ENCODE measurements around the gene PUM2. TPM values are rescaled to one million over a fixed set of nuclear protein-coding genes. Genes with fewer than 3 reads are reported as not detected.

The PUM2 gene
- total RNA-seq, 1 donor from 2014 or later, result 136 TPM

DNA sequence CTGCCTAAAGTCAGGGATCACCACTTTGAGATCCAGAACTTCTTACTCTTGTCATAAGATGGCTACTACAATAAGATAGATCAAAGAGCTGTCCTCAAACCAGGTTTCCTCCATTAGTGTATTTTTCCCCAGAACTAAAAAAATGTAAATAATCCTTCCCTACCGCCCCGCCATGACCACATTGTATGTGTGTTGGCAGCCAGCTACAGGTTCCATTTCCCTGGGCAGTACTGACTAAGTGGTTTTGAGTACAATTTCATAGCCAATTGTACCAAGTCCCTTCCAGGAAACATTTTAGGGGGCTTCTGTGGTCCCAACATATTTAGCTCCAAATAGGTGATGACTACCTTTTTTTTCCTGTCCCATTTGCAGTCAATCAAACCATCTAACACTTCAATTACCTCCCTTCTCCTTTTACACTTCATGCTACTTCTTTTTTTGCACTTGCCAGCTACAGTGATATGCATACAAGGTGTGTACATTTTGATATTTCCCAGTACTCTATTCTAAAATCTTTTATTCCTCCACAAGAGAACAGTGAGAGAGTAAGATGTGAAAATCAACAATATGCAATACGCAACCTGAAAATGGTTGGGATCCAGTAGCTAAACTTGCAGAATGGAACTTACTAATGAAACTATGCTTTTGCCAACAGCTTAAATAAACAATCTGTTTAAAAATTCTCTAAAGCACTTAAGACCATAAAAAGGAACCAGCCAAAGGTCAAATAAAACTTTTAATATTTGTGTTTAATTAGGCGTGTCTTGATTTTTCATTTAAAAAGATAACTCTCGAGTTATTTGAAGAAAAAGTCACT is 3.9 kb downstream of the PUM2 start:
- intact Hi-C loops (cut with micrococcal nuclease), result loop anchor here (1.0 kb wide), 1 partner anchor 13 kb away; no protein-coding TSS in a partner anchor

DNA sequence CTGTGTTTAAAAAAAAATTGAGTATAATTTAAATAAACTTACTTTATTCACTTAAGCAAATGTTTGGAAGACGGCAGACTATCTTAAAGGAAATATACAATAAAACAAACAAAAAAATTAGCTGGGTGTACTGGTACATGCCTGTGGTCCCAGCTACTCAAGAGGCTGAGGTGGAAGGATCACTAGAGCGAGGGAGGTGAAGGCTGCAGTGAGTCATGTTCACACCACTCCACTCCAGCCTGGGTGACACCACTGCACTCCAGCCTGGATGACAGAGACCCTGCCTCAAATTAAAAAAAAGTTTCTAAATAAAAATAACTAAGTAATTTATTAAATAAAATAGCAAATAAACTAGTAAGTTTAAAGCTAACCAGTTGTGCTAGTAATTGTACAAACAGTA is 7.5 kb downstream of the PUM2 start:
- intact Hi-C loops (cut with micrococcal nuclease), result no loop called here

DNA sequence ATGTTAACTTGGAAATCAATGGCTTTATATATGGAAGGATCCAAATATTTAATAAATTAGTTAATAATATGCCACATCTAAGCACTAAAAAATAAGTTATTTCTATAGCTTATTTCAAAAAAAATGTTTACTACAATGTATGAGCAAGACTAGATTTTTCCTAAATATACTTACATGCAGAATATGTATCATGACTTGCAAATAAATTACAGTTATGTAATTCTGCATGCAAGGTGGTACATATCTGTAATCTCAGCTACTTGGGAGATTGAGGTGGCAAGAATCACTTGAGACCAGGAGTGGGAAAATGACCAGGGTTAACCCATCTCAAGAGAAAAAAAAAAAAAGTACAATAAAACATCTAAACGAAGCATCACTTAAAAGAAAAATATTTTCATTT is 11.6 kb downstream of the PUM2 start:
- intact Hi-C loops (cut with micrococcal nuclease), result no loop called here

DNA sequence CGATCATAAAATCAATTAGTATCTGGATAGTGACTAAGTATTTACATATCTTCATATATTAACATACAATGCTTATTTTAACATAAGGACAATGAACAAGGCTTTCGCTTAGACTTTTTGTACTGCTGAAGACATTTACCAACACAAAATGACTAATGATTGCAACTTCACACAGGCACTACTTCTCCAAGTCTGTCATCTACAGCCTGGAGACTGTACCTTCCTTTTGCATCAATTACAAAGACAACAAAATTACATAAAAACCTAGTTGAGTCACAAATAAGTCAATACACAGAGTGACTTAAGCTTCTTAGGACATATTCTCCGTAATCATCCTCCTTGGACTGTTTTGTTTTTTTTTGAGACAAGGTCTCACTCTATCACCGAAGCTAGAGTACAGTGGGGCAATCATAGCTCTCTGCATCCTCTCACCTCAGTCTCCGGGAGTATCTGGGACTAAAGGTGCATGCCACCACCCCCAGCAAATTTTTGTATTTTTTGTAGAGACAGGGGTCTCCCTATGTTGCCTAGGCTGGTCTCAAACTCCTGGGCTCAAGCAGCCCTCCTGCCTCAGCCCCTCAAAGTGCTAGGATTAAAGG is 15.9 kb downstream of the PUM2 start:
- intact Hi-C loops (cut with micrococcal nuclease), result no loop called here

DNA sequence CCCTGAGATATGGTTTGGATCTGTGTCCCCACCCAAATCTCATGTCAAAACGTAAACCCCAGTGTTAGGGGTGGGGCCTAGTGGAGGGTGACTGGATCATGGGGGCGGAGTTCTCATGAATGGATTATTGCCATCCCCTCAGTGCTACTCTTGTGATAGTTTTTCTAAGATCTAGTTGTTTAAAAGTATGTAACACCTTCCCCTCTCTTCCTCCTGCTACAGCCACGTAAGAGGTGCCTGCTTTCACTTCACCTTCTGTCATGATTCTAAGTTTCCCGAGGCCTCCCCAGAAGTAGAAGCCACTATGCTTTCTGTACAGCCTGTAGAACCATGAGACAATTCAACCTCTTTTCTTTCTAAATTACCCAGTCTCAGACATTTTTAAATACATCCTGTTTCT is 16.9 kb downstream of the PUM2 start:
- intact Hi-C loops (cut with micrococcal nuclease), result loop anchor here (1.0 kb wide), 1 partner anchor 13 kb away; no protein-coding TSS in a partner anchor

DNA sequence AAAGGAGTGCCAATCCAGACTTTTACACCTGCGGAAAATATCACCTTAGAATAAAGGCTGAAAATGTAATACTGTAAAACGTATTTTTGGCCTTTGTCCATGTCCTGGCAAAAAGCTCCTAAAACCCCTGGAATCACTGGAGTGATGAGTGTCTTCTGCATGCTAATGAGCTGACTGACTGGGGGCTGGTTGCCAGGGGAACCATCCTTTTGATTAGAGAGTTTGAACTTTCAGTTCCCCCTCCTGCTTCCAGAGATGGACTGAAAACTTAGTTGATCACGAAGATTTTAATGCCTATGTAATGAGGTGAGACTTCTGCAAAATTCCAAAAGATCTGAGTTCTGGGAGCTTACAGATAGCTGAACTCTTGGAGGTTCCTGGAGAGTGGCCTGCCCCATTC is 20.5 kb downstream of the PUM2 start:
- intact Hi-C loops (cut with micrococcal nuclease), result no loop called here

DNA sequence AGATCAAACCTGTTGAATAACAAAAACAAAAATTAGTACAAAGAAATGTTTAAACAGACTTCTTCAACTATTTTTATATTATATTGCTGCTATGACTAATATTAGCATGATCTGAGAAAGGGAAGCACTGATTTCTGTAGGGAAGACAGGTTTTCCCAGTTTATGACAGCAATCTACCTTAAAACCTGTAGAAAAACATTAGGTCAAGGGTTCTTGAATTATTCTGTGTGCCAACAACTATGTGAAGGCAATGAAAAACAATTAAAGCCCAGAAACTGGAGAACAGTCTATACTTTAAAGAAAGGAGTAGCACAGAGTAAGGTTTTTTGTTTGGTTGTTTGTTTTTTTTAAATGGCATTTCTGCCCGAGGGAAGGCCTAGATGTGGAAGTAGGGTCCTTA is 23.3 kb downstream of the PUM2 start:
- intact Hi-C loops (cut with micrococcal nuclease), result loop anchor here (5.0 to 10.0 kb wide), 2 partner anchors 85 to 193 kb away; no protein-coding TSS in a partner anchor

DNA sequence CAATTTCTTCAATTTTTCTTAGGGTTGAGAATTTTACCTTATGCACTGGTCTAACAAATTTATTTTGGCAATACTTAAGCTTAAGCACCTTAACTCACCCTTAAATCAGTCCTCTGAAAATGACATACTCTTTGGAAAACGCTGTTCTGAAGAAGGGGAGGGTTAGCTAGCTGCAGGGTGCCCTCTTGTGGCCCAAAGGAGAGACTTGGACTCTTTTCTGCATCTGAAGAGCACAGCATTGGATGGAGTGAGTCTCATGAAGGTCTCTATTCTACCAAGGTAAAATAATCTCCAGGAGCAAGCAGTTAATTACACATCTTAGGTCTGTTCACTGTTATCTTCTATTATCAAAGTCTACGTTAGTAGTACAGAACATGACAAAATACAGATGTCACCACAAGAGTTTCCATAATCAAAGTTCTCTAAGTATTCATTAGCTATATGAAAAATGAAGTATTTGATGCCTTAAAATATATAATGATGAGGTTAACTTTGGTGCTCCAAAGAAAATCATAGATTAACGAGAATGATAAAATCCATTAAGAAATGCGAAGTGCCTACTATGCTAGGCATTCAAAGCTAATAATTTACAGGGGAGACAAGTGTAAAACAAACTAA is 24.4 kb downstream of the PUM2 start:
- intact Hi-C loops (cut with micrococcal nuclease), result loop anchor here (1.0 to 10.0 kb wide), 8 partner anchors 9 to 316 kb away; partner anchors contain the start of gene PUM2

DNA sequence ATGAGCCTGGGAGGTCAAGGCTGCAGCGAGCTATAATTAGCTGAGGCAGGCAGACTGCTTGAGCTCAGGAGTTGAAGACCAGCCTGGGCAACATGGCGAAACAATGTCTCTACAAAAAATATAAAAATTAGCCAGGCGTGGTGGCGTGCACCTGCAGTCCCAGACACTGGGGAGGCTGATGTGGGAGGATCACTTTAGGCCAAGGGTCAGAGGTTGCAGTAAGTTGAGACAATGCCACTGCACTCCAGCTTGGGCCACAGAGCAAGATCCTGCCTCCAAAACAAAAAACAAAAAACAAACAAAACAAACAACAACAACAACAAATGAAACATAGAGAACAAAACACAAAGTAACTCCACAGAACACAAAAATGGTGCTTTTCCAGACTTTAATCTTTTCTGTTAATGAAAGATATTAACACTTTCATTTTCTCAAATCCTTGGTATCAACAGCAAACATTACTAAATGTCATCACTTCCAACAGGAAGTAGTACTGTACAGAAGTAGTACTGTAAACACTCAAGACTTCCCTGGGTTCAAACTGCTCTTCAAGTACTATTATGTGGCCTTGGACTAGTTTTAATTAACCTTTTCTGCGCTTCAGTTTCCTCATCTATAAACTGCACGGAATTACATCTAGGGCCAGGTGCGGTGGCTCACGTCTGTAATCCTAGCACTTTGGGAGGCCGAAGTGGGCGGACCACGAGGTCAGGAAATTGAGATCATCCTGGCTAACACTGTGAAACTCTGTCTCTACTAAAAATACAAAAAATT is 27.9 kb downstream of the PUM2 start:
- intact Hi-C loops (cut with micrococcal nuclease), result loop anchor here (10.0 kb wide), 1 partner anchor 188 kb away; no protein-coding TSS in a partner anchor

DNA sequence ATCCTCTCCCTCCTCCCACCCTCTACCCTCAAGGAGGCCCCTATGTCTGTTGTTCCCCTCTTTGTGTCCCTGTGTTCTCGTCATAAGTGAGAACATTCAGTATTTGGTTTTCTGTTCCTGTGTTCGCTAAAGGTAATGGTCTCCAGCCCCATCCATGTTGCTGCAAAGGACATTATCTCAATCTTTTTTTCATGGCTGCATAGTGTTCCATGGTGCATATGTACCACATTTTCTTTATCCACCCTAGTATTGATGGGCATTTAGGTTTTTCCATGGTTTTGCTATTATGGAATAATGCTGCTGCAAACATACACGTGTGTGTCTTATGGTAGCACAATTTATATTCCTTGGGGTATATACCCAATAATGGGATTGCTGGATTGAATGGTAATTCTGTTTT is 33.0 kb downstream of the PUM2 start:
- intact Hi-C loops (cut with micrococcal nuclease), result loop anchor here (1.0 kb wide), 1 partner anchor 9 kb away; no protein-coding TSS in a partner anchor

DNA sequence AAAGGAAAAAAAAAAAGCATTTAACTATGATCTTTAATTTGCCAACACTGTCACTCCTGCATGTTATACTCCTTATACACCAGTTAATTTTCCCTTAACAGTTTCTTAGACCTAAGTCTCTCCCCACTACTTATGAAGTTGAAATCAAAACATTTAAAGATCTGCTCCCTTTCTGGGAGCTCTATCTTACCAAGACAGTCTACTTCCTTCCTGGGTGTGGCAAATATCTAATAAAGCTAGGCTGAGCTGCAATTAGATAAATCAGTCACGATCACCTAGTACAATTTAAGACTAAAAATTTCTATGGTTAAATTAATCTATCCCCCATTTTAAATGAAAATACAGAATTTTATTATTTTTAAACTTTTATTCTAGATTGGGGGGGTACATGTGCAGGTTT is 33.4 kb downstream of the PUM2 start:
- intact Hi-C loops (cut with micrococcal nuclease), result loop anchor here (1.0 kb wide), 1 partner anchor 9 kb away; no protein-coding TSS in a partner anchor

DNA sequence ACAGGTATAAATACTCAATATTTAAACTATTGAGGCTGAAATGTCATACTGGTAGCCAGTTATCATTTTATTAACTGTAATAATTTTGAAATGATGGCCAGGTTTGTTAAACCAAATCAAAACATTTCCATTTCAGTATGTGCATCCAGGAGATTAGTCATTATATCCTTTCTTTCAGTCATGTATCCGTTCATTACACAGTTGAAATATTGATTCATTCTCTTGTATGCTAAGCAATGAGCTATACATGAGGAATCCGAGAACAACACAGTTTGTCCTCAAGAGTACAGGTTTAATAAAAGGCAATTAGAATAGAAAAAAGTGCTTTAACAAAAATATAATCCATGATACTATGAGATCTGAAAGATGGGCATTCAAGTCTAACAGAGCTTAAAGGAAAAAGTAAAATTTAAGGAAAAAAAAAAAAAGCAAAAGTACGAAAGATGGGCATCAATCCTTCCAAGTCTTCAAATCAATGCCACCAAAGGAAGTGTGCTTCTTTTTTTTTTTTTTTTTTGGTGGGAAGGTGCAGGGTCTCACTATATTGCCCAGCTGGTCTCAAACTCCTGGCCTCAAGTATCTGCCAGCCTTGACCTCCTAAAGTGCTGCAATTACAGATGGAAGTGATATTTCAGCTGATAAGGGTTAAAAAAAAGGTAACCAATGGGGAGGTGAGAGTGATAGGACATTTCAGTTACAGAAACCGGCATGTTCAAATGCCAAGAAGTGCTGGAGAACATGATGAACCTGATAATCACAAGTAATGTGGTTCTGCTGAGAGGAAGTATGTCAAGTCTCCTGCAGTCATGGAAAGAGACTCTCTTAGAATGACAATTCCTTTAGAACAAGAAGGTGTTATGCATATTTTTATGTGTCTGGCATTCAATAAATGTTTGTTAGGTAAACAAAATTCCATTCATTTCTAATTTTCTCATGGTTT is 35.8 kb downstream of the PUM2 start:
- intact Hi-C loops (cut with micrococcal nuclease), result no loop called here

DNA sequence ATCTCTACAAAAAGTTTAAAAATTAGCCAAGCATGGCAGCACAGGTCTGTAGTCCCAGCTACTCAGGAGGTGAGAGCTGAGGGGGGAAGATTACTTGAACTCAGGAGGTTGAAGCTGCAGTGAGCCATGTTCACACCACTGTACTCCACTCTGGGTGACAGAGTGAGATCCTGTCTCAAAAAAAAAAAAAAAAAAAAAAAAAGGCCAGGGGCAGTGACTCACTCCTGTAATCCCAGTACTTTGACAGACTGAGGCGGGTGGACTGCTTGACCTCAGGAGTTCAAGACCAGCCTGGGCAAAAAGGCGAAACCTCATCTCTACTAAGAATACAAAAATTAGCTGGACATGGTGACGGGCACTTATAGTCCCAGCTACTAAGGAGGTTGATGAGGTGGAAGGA is 37.0 kb downstream of the PUM2 start:
- intact Hi-C loops (cut with micrococcal nuclease), result no loop called here

DNA sequence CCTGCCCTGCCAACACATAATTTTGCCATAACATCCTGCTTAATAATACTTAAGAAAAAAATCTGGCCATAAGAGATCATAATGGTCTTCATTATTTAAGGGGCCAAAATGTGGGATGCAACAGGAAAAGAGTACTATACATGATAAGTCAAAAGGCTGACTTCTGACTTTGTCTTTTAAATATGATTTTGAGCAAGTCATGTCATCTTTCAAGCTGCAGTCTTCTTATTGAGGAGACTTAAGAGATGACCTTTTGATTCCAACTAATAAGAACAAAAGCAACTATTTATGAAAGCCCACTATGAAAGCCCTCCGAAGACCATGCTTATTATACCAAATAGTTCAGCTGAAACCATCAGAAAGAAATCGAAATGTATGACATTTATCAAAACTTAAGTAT is 41.6 kb downstream of the PUM2 start:
- intact Hi-C loops (cut with micrococcal nuclease), result no loop called here

DNA sequence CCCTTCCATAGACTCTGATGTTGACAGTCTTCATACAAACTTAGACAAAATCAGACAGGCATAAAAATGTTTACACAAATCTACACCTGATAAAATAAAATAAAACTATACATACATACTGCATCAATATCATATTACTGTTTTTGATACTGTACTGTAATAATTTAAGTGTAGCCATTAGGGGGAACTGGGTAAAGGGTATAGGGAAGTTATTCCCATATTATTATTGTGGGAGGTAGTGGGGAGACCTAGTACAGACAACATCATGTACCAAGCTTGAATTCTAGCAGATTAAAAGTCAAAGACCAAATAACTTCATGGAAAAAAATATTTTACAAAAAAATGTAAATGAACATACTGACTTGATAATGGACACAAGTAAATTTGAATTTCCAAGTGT is 43.3 kb downstream of the PUM2 start:
- intact Hi-C loops (cut with micrococcal nuclease), result no loop called here

DNA sequence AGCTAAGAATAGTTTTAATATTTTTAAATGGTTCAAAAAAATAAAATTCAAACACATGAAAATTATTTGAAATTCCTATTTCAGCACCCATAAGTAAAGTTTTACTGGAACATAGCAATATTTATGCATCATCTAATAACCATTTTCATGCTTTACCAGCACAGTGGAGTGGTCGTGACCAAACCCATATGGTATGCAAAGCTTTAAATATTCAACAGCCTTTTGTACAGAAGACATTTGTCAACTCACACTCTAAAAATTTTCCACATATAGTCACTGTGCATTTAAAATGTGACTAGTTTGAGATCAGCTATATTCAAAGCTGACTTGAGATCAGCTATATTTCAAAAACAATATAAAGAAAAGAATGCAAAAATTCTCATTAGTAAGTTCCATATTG is 46.2 kb downstream of the PUM2 start:
- intact Hi-C loops (cut with micrococcal nuclease), result loop anchor here (5.0 kb wide), 1 partner anchor 47 kb away; no protein-coding TSS in a partner anchor

DNA sequence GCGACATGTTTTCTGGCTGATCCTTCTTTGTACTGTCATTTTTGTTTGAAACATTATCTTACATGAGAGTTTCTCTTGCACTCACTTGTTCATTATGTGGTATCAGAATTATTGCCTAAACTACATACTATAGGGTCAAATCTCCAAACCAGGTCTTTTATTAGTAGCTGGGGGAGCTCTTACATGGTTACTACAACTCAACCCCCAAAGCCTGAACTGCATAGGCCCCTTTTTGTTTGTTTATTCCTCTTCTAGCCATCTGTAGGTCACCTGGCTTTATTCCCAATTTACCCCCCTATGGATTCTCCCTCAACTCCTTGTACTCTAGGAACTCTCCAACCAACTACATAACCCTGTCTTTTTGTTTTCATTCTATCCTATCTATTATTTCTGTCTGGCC is 46.7 kb downstream of the PUM2 start:
- intact Hi-C loops (cut with micrococcal nuclease), result loop anchor here (5.0 kb wide), 1 partner anchor 47 kb away; no protein-coding TSS in a partner anchor

DNA sequence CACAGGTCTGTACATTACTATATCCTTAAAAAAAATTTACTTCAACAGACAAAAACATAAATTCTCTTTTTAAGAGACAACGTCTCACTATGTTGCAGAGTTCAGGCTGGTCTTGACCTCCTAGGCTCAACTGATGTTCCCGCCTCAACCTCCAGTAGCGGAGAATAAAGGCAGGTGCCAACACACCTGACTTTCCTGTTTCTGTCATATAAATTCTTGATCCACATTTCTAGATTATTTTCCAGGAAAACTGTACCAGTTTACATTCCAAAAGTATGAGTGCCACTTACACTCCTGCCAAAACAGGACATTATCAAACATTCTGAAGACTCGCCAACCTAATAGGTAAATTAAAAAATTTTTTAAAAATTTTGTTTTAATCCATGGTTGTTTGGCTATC is 48.6 kb downstream of the PUM2 start:
- intact Hi-C loops (cut with micrococcal nuclease), result loop anchor here (5.0 kb wide), 1 partner anchor 45 kb away; no protein-coding TSS in a partner anchor

DNA sequence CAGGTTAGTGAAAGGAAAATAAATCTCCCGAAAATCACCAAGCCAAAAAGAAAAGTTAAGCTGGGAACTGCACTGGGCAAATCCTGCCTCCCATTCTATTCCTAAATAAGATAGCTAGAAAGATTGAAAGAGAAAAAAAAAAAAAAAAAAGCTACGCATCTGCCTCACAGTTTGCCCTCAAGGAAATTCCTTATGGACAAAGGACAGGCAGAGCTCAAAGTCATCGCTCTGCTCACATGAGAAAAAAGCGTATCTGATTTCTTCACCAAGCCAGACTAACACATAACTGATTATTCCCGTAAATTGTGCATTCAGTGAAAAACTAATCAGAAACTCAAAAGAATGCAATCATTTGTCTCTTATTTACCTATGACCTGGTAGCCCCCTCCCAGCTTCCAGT is 50.0 kb downstream of the PUM2 start:
- intact Hi-C loops (cut with micrococcal nuclease), result loop anchor here (5.0 kb wide), 1 partner anchor 43 kb away; no protein-coding TSS in a partner anchor

DNA sequence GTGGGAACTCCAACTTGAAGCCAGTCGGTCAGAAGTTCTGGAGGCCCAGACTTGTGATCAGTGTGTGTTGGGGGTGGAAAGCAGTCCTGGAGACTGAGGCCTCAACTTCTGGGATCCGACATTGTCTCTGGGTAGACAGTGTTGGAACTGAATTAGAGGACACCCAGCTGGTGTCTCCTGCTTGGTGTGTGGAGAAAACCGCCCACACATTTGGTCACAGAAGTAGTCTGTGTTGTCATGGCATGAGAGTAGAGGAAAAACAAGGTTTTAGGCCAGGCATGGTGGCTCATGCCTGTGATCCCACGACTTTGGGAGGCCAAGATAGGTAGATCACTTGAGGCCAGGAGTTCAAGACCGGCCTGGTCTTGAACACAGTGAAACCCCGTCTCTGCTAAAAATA is 51.5 kb downstream of the PUM2 start:
- intact Hi-C loops (cut with micrococcal nuclease), result no loop called here

Measured in T-helper 1 cell treated with Interleukin-12 subunit alpha and Interleukin-12 subunit beta and Interleukin-4 antibody, amounts not matched to agents 30 ng/mL and 1 ng/mL, for 36 hours (primary cell).